GM20000 (cell line): ENCODE results near the gene FBXW9.
"Not testable (repeated sequence)": the region's sequence is repeated elsewhere in the genome, so short reads cannot be mapped to it uniquely, and the experiment has no call there.

Experiments
- DNase-seq: peaks from one replicate; pipeline ENCODE4 v3.0.0; 2012; ENCODE audit warnings: low spot score
- TF ChIP-seq, protein P1 (sequence below): IDR thresholded peaks from 2 replicates; pipeline ENCODE4 v1.5.1; 2012; ENCODE audit warnings: mild to moderate bottlenecking, control low read depth; ENCODE audit errors: extremely low read depth, missing control alignments

The FBXW9 gene

DNA sequence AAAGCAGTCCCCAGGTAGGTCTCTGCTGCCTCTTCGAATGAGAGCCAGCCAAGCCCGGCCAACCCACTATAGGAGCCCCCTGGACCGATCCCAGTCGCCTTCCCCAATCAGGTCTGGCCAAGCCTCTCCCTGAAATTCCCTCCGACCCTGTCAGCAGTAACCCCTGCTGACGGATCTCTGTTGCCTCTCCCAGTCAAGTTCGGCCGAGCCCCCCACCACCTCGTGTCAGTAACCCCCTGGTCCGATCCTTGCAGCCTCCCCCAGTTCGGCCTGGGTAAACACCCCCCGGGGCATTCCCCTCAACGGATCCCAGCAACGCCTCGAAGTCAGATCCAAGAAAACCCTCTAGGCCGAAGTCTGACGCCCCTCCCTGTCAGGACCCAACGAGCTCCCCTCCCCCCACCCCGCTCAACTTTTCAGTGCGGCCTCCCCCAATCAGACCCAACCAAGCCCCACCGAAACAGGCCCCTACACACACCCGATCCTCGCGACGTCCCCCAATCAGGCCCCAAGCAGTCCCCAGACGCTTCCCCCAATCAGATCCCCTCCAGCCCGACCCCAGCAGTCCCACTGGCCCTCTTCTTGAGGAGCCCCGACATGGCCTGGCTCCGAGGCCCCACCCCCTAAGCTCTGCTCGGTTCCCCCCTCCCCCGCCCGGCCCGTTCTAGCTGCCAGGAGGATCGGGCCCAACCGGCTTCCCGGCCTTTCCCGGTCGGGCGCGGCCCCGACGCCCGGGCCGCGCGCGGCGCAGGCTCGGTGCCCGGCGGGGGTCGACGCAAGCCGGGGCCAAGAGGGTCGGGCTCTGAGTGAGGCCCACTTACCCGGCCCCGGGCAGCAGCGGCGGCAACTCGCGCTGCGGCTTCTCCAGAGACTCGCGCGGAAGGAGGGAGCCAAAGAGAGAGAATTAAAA is 25.5 kb upstream of the FBXW9 start:
- DNase-seq: peak; percentile 89
- TF ChIP-seq, protein P1, sequence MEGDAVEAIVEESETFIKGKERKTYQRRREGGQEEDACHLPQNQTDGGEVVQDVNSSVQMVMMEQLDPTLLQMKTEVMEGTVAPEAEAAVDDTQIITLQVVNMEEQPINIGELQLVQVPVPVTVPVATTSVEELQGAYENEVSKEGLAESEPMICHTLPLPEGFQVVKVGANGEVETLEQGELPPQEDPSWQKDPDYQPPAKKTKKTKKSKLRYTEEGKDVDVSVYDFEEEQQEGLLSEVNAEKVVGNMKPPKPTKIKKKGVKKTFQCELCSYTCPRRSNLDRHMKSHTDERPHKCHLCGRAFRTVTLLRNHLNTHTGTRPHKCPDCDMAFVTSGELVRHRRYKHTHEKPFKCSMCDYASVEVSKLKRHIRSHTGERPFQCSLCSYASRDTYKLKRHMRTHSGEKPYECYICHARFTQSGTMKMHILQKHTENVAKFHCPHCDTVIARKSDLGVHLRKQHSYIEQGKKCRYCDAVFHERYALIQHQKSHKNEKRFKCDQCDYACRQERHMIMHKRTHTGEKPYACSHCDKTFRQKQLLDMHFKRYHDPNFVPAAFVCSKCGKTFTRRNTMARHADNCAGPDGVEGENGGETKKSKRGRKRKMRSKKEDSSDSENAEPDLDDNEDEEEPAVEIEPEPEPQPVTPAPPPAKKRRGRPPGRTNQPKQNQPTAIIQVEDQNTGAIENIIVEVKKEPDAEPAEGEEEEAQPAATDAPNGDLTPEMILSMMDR: no peak

DNA sequence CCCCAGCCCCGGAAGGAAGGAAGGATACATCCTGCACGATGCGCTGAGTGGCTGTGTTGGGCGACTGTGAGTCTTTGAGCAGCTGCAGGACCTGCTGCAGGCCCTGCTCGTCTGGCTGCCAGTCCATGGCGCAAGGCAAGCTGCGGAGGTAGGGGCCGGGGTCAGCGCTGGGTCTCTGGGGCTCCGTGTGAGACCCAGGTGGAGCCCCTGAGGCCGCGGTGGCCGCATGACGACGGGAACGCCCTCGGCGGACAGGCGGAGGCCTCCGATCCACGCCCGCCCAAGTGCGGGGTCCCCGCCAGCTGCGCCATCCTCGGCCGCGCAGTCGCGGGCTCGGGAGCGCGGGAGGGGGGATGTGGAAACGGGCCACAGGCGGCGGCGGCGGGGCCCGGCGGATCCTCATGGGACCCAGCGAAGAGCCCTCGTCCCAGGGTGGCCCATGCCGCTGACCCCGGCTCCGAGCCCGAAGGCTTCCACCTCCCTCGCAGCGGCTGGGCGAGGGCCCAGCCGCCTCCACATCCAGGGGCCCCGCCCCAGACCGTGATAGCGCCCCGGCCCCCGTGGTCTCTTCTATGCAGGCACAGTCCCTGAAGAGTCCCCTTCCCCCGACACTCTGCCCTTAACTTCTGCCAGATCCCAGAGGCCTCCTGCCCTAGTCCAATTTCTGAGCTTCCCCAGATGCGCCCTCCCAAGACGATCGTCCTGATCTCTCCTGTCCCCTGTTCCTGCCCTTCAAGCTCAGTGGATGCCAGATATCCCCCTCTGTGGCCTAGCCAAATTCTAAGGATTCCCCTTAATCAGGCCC is 24.6 kb upstream of the FBXW9 start:
- DNase-seq: peak; percentile 51
- TF ChIP-seq, protein P1: no peak

DNA sequence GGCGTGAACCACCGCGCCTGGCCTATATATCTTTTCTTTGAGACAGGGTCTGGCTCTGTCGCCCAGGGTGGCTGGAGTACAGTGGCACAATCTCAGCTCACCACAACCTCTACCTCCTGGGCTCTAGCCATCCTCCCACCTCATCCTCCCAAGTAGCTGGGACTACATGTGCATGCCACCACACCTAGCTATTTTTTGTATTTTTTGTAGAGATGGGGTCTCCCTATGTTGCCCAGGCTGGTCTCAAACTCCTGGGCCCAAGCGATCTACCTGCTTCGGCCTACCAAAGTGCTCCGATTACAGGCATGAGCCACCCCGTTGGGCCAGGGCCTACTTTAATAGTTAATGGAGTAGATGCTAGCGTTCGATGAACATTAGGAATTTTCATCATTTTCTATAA is 23.9 kb upstream of the FBXW9 start:
- TF ChIP-seq, protein P1: no peak
- no peak for DNase-seq

GRCh38 chr19:12715929-12716328 is 19.5 kb upstream of the FBXW9 start:
- TF ChIP-seq, protein P1: no peak

GRCh38 chr19:12715102-12715501 is 18.7 kb upstream of the FBXW9 start:
- DNase-seq: no peak

More at GRCh38 chr19:12715929-12716328, 19.5 kb upstream of the FBXW9 start:
- no peak for DNase-seq

GRCh38 chr19:12713304-12713703 is 16.9 kb upstream of the FBXW9 start:
- DNase-seq: not testable (repeated sequence)

More at GRCh38 chr19:12715102-12715501, 18.7 kb upstream of the FBXW9 start:
- TF ChIP-seq, protein P1: no peak

GRCh38 chr19:12712077-12712476 is 15.6 kb upstream of the FBXW9 start:
- DNase-seq: not testable (repeated sequence)

DNA sequence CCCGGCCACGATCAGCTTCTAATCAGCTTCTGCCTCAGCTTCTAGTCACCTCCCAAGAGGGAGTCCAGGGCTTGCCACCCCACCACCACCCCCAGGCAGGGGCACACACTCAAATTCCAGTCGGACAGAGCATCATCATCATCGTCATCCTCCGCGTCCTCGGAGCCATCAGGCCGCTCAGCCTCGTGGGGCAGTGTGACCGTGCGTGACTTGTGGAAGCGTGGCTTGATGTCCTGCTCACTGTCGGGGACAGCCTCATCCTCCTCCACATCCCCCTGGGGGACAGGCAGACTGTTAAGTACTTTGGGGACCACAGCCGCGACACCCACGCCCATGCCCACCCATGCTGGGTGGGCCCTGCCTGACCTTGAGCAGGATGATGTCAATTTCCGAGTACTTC is 14.8 kb upstream of the FBXW9 start:
- TF ChIP-seq, protein P1: no peak
- DNase-seq: no peak
